ENCODE data around the gene PCSK4. TPM values are rescaled to one million over a fixed set of nuclear protein-coding genes. Genes with fewer than 3 reads are reported as not detected.

The PCSK4 gene
- total RNA-seq, 1 experiment from 2014 or later: 6.4 TPM

- no peaks in the 10 kb centered on the region for H3K27me3 Mint-ChIP-seq (ENCODE audit: insufficient read depth, unreplicated experiment)
- peaks cover 10% of the 10 kb centered on the region for H3K4me1 Mint-ChIP-seq (ENCODE audit: low read depth, unreplicated experiment)
- Histone ChIP-seq H3K9me3 (no peaks in the 10 kb centered on the region), H3K4me1 (peaks cover 27% of the 10 kb centered on the region), H3K27me3 (replicated peaks; ENCODE audit: control insufficient read depth, insufficient read depth, low read length) (no peaks in the 10 kb centered on the region), H3K36me3 (ENCODE audit: control insufficient read depth, insufficient read depth, low read length) (peaks cover 5% of the 10 kb centered on the region), H3K4me3 (ENCODE audit: low read depth, low read length) (peak overlapping the region; percentile 65)
- H3K4me3 Mint-ChIP-seq (ENCODE audit: unreplicated experiment): peak overlapping the region; percentile 76
- TF ChIP-seq CTCF (IDR thresholded peaks at IDR 0.05; ENCODE audit: insufficient read depth in 1 of 2, low read depth in 1 of 2, low read length in 1 of 2, severe bottlenecking in 1 of 2, unreplicated experiment in 1 of 2): peak; percentile 19 to 70
- ChIA-PET POLR2A (interaction anchor here (0.6 kb wide), 1 partner anchor 69 kb away, joined by 5 read pairs; no protein-coding TSS in a partner anchor), CTCF (no interaction called here)
- intact Hi-C loops (cut with micrococcal nuclease; ENCODE audit: unreplicated experiment): no loop called here
- BruUV-seq (replicated peaks): no TSS peak
- H3K36me3 Mint-ChIP-seq (ENCODE audit: insufficient read depth, unreplicated experiment): peaks cover 42% of the 10 kb centered on the region
- peak in 1 of 2 experiments; percentile 77 for DNase-seq
- H3K27ac Mint-ChIP-seq (ENCODE audit: unreplicated experiment): peak overlapping the region; percentile 74
- no peaks in the 10 kb centered on the region for H3K9me3 Mint-ChIP-seq (ENCODE audit: unreplicated experiment)
Measured at GRCh38 chr19:1445185-1445931, 44.8 kb downstream of the PCSK4 start.

GRCh38 chr19:1441677-1442438 is 48.3 kb downstream of the PCSK4 start:
- Histone ChIP-seq H3K4me3 (ENCODE audit: low read depth, low read length) (no peak overlapping the region), H3K4me1 (peaks cover 40% of the 10 kb centered on the region), H3K9me3 (no peaks in the 10 kb centered on the region), H3K27me3 (replicated peaks; ENCODE audit: control insufficient read depth, insufficient read depth, low read length) (no peaks in the 10 kb centered on the region), H3K36me3 (ENCODE audit: control insufficient read depth, insufficient read depth, low read length) (peaks cover 8% of the 10 kb centered on the region)
- DNase-seq: no peak
- Mint-ChIP-seq H3K36me3 (ENCODE audit: insufficient read depth, unreplicated experiment) (peaks cover 74% of the 10 kb centered on the region), H3K4me1 (ENCODE audit: low read depth, unreplicated experiment) (peaks cover 10% of the 10 kb centered on the region), H3K27ac (ENCODE audit: unreplicated experiment) (no peak overlapping the region), H3K27me3 (ENCODE audit: insufficient read depth, unreplicated experiment) (no peaks in the 10 kb centered on the region), H3K4me3 (ENCODE audit: unreplicated experiment) (peak overlapping the region; percentile 51), H3K9me3 (ENCODE audit: unreplicated experiment) (no peaks in the 10 kb centered on the region)
- ChIA-PET POLR2A (no interaction called here), CTCF (no interaction called here)
- intact Hi-C loops (cut with micrococcal nuclease; ENCODE audit: unreplicated experiment): no loop called here
- TF ChIP-seq CTCF (IDR thresholded peaks at IDR 0.05; ENCODE audit: insufficient read depth in 1 of 2, low read depth in 1 of 2, low read length in 1 of 2, severe bottlenecking in 1 of 2, unreplicated experiment in 1 of 2): no peak
- no TSS peak for BruUV-seq (replicated peaks)

GRCh38 chr19:1441022-1441426 is 49.1 kb downstream of the PCSK4 start:
- BruUV-seq (replicated peaks): no TSS peak
- Histone ChIP-seq H3K36me3 (ENCODE audit: control insufficient read depth, insufficient read depth, low read length) (peaks cover 8% of the 10 kb centered on the region), H3K27me3 (replicated peaks; ENCODE audit: control insufficient read depth, insufficient read depth, low read length) (no peaks in the 10 kb centered on the region), H3K9me3 (no peaks in the 10 kb centered on the region), H3K4me1 (peaks cover 36% of the 10 kb centered on the region), H3K4me3 (ENCODE audit: low read depth, low read length) (no peak overlapping the region)
- TF ChIP-seq CTCF (IDR thresholded peaks at IDR 0.05; ENCODE audit: insufficient read depth in 1 of 2, low read depth in 1 of 2, low read length in 1 of 2, severe bottlenecking in 1 of 2, unreplicated experiment in 1 of 2): no peak
- Mint-ChIP-seq H3K27ac (ENCODE audit: unreplicated experiment) (peak overlapping the region; percentile 70), H3K36me3 (ENCODE audit: insufficient read depth, unreplicated experiment) (peaks cover 81% of the 10 kb centered on the region), H3K4me3 (ENCODE audit: unreplicated experiment) (peak overlapping the region; percentile 51), H3K4me1 (ENCODE audit: low read depth, unreplicated experiment) (peaks cover 10% of the 10 kb centered on the region), H3K9me3 (ENCODE audit: unreplicated experiment) (no peaks in the 10 kb centered on the region), H3K27me3 (ENCODE audit: insufficient read depth, unreplicated experiment) (no peaks in the 10 kb centered on the region)
- intact Hi-C loops (cut with micrococcal nuclease; ENCODE audit: unreplicated experiment): no loop called here
- DNase-seq: no peak
- POLR2A ChIA-PET: no interaction called here
- CTCF ChIA-PET: no interaction called here
